CD4-positive, alpha-beta T cell treated with Interleukin-6 at 100 ng/mL for 8 hours (primary cell): ENCODE results near the gene CCNF.

ENCODE experiments used
- DNase-seq: peaks from one replicate; pipeline ENCODE4 v3.0.0-alpha.2; 2020; ENCODE audit warnings: mixed read lengths, low spot score

Gene CCNF

DNA sequence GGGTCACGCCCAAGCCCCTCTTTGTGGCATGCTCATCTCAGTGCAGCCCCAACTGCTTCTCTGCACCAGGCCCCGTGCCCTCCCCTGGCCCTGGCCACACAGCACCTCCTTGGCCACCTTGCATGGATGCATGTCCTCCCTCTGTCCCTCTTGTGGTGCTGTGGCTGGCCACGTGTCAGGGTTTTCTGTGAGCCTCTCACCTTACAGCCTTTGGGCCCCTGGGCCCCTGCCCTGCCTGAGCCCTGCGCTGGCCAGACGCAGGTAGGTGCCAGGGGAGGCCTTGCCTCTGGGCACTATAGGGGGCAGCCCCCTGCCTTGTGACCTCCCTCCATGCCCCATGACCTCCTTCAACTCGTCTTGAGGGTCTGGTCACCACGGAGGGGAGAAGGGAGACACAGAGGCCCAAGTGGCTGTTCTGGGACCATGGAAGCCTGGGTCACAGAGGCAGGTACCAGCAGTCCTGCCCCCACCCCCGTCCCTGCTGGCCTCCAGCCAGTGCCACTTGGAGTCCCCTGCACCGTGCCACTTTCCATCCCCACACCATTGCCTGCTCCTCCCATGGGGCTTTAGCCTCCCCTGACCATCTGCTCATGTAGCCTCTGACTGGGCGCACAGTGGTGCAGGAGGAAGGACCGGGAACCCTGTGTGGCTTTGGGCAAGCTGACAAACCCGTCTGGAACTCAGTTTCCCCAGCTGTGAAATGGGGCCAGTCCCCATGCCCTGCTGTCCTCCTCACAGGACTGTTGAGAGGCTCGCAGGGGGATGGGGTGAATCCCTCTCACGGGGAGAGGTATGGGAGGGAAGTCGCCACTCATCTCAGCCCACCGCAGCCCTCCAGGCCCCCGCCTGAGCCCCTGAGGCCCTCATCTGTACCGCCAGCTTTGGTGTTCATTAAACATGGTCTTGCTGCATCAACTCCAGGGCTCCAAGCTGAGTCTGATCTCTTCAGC lies 73.0 kb downstream of the CCNF start:
- DNase-seq, result no peak

DNA sequence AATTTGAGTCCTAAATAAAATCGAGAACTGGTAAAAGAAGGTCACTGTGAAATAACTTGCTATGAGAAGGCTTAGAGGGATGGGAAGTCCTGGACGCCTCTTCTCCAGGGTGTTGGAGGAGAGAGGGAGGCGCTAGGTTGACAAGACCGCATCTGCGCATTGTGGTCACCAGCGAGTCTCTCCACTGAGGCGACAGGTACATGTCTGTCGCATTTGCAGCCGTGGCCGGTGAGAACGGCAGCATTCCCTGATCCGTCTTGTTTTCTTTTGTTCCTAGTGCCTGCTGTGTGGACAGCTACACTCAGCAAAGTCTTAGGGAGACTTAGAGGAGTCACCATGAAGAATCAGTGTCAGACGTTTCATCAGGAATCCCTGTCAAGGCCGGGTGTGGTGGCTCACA lies 76.4 kb downstream of the CCNF start:
- DNase-seq, result no peak

DNA sequence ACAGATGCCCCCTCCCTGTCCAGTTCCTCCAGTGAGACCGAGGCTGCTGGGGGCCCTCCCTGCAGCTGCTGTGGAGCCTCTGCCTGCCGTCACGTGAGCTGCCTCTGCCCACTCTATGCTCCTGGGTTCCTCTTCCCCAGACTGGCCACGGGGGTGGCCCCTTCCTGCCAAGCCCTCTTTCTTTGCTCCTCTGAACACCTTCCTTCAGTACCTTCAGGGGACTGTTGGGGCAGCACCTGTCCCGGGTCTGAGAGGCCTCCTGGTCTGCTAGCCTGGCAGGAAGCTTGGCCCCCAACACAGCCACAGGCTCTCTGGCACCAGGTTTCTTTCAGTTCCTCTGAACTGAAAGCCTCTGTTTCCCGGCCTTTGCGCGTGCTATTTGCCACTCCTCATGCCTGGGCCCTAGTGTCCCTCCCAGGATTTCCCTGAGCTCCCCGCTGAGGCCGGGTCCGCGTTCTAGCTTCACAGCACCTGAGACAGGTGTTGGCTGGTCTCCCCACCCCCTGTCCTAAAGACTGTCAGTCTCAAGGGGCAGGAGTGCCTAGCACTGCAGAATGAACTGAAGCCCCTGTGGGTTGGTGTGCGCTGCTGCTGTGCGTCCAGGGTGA lies 77.9 kb downstream of the CCNF start:
- DNase-seq, result peak; percentile 0

DNA sequence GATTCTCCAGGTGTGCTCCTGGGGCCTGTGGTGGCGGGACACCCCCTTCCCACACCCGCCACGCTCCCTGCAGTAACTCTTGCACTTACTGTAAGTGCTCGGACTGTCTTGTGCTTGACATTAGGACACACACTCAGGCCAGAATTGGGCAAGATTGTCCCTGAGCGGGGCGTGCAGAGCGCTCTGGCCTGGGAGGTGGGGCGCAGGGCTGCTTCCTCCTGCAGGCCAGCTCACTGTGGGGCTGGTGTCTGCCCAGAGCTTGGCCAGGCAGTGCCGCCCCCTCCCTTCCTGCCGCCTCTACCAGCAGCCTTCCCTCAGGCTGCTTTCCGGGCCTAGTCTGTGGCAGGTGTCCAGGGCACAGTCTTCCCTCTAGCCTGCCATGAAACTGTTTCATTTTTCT lies 78.4 kb downstream of the CCNF start:
- DNase-seq, result peak; percentile 0
